Measurements from ENCODE around the gene OR12D1.

Gene OR12D1

DNA sequence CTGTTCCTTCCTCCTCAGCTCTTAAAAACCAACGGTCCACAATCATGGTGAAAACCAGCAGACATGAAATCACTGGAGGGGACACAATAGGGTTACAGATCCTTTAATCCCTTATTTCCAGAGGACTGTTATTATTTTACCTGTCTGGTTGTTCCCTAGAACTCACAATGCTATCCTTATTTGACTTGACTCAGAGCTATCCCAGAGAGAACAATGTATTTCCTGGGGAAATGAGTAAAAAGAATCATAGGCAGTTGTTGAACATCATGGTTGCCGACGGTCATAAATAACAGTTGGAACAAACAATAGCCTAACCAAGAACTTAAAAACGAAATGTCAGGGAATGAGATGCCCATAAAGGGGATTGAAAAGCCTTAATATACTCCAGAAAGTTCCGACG lies 51.5 kb downstream of the OR12D1 start:
- DNase-seq = no peak

Measured in AML-193 (cell line).